HepG2 (cell line): Measurements from ENCODE around the gene KLHL36. TPM values are rescaled to one million over a fixed set of nuclear protein-coding genes. Genes with fewer than 3 reads are reported as not detected.
A peak's percentile ranks its signal among the peaks of the same experiment; 100 is the strongest.

Experiments used
- CCDC6 ChIP-seq: sonication (generic); formaldehyde crosslinking; IDR thresholded peaks from 2 replicates; pipeline ENCODE4 v1.8.1; 2022; ENCODE audit warnings: mild to moderate bottlenecking, missing genetic modification reagents, moderate library complexity
- ETV6 ChIP-seq: sonication (generic); formaldehyde crosslinking; conservative IDR thresholded peaks from 2 replicates; pipeline ENCODE4 v1.4.0; 2020; ENCODE audit warnings: missing genetic modification reagents
- FOSL1 ChIP-seq: sonication (generic); formaldehyde crosslinking; IDR thresholded peaks from 2 replicates; pipeline ENCODE4 v1.9.0; 2021; ENCODE audit warnings: missing genetic modification reagents, borderline replicate concordance
- GLI4 ChIP-seq: sonication (generic); formaldehyde crosslinking; IDR thresholded peaks from 2 replicates; pipeline ENCODE4 v1.5.1; 2020; ENCODE audit warnings: missing genetic modification reagents, mild to moderate bottlenecking, moderate library complexity, borderline replicate concordance
- HBP1 ChIP-seq: IDR thresholded peaks from 2 replicates; pipeline ENCODE4 v1.6.1; 2016; ENCODE audit warnings: low read depth, control low read depth
- KDM1A ChIP-seq: IDR thresholded peaks from 2 replicates; pipeline ENCODE4 v1.6.1; 2016; ENCODE audit warnings: missing compliant biosample characterization
- KLF13 ChIP-seq: sonication (generic); formaldehyde crosslinking; IDR thresholded peaks from 2 replicates; pipeline ENCODE4 v1.4.0; 2020; ENCODE audit warnings: mild to moderate bottlenecking, missing genetic modification reagents
- NR2F6 ChIP-seq, 2 experiments: IDR thresholded peaks; 2 replicates each; pipeline ENCODE4 v1.6.1; 2016; ENCODE audit warnings: antibody characterized with exemption in 1 of 2, mild to moderate bottlenecking in 1 of 2
- PAF1 ChIP-seq: IDR thresholded peaks from 2 replicates; pipeline ENCODE4 v1.6.1; 2016; ENCODE audit warnings: missing genetic modification reagents, missing compliant biosample characterization
- PHF20 ChIP-seq: sonication (generic); formaldehyde crosslinking; IDR thresholded peaks from 2 replicates; pipeline ENCODE4 v1.5.0; 2020; ENCODE audit warnings: mild to moderate bottlenecking, missing genetic modification reagents
- PLSCR1 ChIP-seq: sonication (generic); formaldehyde crosslinking; IDR thresholded peaks from 2 replicates; pipeline ENCODE4 v1.5.0; 2020; ENCODE audit warnings: missing genetic modification reagents, mild to moderate bottlenecking, borderline replicate concordance
- RXRA ChIP-seq: sonication (generic); formaldehyde crosslinking; IDR thresholded peaks from 2 replicates; pipeline ENCODE4 v1.5.1; 2020; ENCODE audit warnings: missing genetic modification reagents
- SNAPC5 ChIP-seq: sonication (generic); formaldehyde crosslinking; IDR thresholded peaks from 2 replicates; pipeline ENCODE4 v1.8.1; 2023; ENCODE audit warnings: mild to moderate bottlenecking, missing genetic modification reagents, borderline replicate concordance
- SRF ChIP-seq: IDR thresholded peaks from 2 replicates; pipeline ENCODE4 v1.6.1; 2011; ENCODE audit warnings: mild to moderate bottlenecking, low read depth, low read length, moderate library complexity
- ZNF18 ChIP-seq: sonication (generic); formaldehyde crosslinking; IDR thresholded peaks from 2 replicates; pipeline ENCODE4 v1.8.0; 2022; ENCODE audit warnings: mild to moderate bottlenecking, missing genetic modification reagents; ENCODE audit not compliant: insufficient replicate concordance
- ZNF432 ChIP-seq: sonication (generic); formaldehyde crosslinking; IDR thresholded peaks from 2 replicates; pipeline ENCODE4 v1.5.0; 2020; ENCODE audit warnings: missing genetic modification reagents, mild to moderate bottlenecking, borderline replicate concordance
- ZNF589 ChIP-seq: sonication (generic); formaldehyde crosslinking; conservative IDR thresholded peaks from 2 replicates; pipeline ENCODE4 v1.8.0; 2022; ENCODE audit warnings: mild to moderate bottlenecking, moderate library complexity, missing genetic modification reagents
- ZNF790 ChIP-seq: sonication (generic); formaldehyde crosslinking; IDR thresholded peaks from 2 replicates; pipeline ENCODE4 v1.8.0; 2022; ENCODE audit warnings: missing genetic modification reagents, mild to moderate bottlenecking, borderline replicate concordance
- ZXDC ChIP-seq: sonication (generic); formaldehyde crosslinking; IDR thresholded peaks from 2 replicates; pipeline ENCODE4 v1.5.0; 2020; ENCODE audit warnings: mild to moderate bottlenecking, missing genetic modification reagents
- polyA plus RNA-seq, 8 experiments: library from polyadenylated mRNA; depleted of rRNA in 3 of 8; stranded (reverse) in 7 of 8; unstranded in 1 of 8; fragments of >200 nt; fragmentation: Illumina TruSeq in 4 of 8; extraction: Trizol in 4 of 8; gene quantifications; 2 replicates each; pipeline versions ENCODE4 v1.2.1 to v1.2.3, GENCODE V29; 2011 to 2016; ENCODE audit warnings: low read depth in 4 of 8, missing spikeins in 1 of 8, mixed read lengths in 1 of 8; ENCODE audit not compliant: insufficient read depth in 1 of 8
- total RNA-seq, 5 experiments: library from RNA; depleted of rRNA; stranded (reverse); fragments of >200 nt; fragmentation: Illumina TruSeq; extraction: Trizol; gene quantifications; 2 replicates each; pipeline ENCODE4 v1.2.3, GENCODE V29; 2016; ENCODE audit warnings: low read depth in 1 of 5
- TF ChIP-seq, protein P1 (sequence below): conservative IDR thresholded peaks from 2 replicates; pipeline ENCODE4 v1.6.1; 2018; ENCODE audit warnings: missing genetic modification reagents
- TF ChIP-seq, protein P2 (sequence below): sonication (generic); formaldehyde crosslinking; IDR thresholded peaks from 2 replicates; pipeline ENCODE4 v1.8.0; 2023; ENCODE audit warnings: mild to moderate bottlenecking, missing genetic modification reagents

Gene KLHL36
- total and polyA plus RNA-seq, 2 of the 13 experiments (the other 11 are each of a cell fraction or from before 2014, with no cell fraction given) = 24.3 to 26.0 TPM

DNA sequence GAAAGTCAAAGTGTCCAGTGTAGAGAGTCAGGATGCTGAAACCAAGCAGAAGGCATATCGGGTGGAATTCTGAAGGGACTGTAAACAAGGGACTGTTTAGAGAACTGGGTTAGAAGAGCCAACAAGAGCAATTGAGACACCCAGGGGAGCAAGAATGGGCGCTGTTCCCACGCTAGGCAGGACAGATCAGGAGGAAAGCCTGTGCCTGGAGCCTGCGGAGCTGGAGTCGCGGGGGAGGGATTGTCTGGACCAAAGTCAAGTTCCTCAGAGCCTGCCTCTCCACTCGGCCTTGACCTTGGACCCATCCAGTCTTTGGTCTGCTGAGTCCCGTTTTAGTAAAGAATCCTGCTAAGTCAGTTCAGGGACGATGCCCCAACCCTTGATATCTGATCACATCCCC lies 14.7 kb upstream of the KLHL36 start (continued):
- TF ChIP-seq SNAPC5 (CRISPR knock-in tag) (no peak), HBP1 (no peak), CCDC6 (CRISPR knock-in tag) (no peak), ZNF790 (CRISPR knock-in tag) (no peak), FOSL1 (CRISPR knock-in tag) (no peak), KLF13 (no peak), ZNF432 (CRISPR knock-in tag) (no peak), ZNF18 (no peak), SRF (no peak), RXRA (peak; percentile 74), GLI4 (CRISPR knock-in tag) (no peak), PHF20 (CRISPR knock-in tag) (no peak), ZNF589 (no peak), NR2F6 (IDR thresholded peaks at IDR 0.05) (no peak), NR2F6 (CRISPR knock-in tag; IDR thresholded peaks at IDR 0.05) (no peak; the same call in 1 of the 2 replicates), PAF1 (CRISPR knock-in tag) (no peak), KDM1A (CRISPR knock-in tag) (no peak), ZXDC (CRISPR knock-in tag) (no peak), ETV6 (CRISPR knock-in tag) (no peak), PLSCR1 (no peak)
- TF ChIP-seq, protein P1, sequence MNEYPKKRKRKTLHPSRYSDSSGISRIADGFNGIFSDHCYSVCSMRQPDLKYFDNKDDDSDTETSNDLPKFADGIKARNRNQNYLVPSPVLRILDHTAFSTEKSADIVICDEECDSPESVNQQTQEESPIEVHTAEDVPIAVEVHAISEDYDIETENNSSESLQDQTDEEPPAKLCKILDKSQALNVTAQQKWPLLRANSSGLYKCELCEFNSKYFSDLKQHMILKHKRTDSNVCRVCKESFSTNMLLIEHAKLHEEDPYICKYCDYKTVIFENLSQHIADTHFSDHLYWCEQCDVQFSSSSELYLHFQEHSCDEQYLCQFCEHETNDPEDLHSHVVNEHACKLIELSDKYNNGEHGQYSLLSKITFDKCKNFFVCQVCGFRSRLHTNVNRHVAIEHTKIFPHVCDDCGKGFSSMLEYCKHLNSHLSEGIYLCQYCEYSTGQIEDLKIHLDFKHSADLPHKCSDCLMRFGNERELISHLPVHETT (CRISPR knock-in tag) = no peak
- TF ChIP-seq, protein P2, sequence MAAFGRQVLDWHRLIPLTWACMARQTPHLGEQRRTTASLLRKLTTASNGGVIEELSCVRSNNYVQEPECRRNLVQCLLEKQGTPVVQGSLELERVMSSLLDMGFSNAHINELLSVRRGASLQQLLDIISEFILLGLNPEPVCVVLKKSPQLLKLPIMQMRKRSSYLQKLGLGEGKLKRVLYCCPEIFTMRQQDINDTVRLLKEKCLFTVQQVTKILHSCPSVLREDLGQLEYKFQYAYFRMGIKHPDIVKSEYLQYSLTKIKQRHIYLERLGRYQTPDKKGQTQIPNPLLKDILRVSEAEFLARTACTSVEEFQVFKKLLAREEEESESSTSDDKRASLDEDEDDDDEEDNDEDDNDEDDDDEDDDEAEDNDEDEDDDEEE (CRISPR knock-in tag) = no peak
